Peyer's patch (tissue), 4 donors: ENCODE data around the gene SYNPO2.

Experiments
- POLR2A ChIP-seq, 2 donors: fragments of 450-650 bp; IDR thresholded peaks; one replicate each; pipeline ENCODE4 v1.5.1; 2017; ENCODE audit warnings: antibody characterized with exemption in 2 of 2, mild to moderate bottlenecking in 2 of 2, moderate library complexity in 2 of 2
- TF ChIP-seq, protein P1 (sequence below), 6 experiments: fragments of 450-650 bp in 4 of 6; fragments of 200-600 bp in 2 of 6; sonication (generic) in 1 of 6; IDR thresholded peaks; one replicate each; pipeline ENCODE4 v1.5.1; 2017 to 2019; ENCODE audit warnings: antibody characterized with exemption in 6 of 6, mild to moderate bottlenecking in 3 of 6, moderate library complexity in 1 of 6

DNA sequence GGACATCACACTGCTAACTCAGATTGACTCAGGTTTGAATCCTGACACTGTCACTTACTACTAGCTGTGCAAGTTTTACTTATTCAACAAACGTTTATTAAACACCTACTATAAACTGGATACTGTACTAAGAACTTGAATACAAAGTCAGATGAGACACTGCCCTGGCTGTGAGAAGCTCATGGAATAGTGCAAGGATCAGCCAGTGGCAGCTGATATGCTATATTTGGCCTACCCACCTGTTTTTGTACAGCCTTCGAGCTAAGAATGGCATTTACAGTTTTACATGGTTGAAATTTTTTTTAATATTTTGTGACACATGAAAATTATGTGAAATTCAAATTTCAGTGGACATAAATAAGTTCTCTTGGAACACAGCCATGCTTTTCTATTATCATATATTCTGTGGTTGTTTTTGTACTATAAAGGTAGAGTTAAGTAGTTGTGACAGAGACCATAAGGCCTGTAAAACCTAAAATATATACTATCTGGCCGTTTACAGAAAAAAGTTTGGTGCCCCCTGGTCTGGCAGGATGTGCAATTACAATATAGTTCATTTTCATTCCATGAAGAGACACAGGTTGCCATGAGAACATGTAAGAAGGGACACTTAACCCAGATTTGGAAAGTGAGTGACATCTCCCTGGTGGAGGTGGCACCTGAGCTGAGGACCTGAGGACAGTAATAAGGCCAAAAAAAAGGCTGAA lies 49.3 kb upstream of the SYNPO2 start:
- TF ChIP-seq, protein P1, sequence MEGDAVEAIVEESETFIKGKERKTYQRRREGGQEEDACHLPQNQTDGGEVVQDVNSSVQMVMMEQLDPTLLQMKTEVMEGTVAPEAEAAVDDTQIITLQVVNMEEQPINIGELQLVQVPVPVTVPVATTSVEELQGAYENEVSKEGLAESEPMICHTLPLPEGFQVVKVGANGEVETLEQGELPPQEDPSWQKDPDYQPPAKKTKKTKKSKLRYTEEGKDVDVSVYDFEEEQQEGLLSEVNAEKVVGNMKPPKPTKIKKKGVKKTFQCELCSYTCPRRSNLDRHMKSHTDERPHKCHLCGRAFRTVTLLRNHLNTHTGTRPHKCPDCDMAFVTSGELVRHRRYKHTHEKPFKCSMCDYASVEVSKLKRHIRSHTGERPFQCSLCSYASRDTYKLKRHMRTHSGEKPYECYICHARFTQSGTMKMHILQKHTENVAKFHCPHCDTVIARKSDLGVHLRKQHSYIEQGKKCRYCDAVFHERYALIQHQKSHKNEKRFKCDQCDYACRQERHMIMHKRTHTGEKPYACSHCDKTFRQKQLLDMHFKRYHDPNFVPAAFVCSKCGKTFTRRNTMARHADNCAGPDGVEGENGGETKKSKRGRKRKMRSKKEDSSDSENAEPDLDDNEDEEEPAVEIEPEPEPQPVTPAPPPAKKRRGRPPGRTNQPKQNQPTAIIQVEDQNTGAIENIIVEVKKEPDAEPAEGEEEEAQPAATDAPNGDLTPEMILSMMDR (IDR thresholded peaks at IDR 0.05): no peak
- no peak for TF ChIP-seq POLR2A (IDR thresholded peaks at IDR 0.05)
